Measurements from ENCODE around the gene LYSMD3.

Gene LYSMD3

DNA sequence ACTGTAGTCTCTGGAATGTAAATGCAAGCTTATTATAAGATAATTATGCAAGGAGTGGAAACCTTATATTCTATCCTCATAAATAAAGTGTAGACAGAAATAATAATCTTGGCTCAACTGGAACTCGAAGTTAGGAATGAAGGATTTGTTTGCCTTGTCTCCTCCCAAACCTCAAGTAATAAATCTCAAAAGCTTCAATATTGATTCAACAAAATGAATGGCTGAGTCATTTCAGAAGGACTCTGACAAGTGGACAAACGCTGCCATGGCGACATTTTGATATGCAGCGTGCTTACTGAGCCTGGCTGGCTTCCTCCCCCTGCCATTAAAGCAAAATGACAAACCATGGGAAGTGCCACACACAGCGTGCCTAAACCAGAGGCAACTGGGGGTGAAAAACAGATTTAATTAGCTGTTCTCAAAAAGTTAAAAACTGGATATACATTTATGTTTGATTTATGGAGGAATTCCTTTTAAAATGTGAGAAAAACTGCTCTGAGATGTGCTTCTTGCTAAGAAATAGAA is 18.7 kb upstream of the LYSMD3 start:
- TF ChIP-seq, protein P1, sequence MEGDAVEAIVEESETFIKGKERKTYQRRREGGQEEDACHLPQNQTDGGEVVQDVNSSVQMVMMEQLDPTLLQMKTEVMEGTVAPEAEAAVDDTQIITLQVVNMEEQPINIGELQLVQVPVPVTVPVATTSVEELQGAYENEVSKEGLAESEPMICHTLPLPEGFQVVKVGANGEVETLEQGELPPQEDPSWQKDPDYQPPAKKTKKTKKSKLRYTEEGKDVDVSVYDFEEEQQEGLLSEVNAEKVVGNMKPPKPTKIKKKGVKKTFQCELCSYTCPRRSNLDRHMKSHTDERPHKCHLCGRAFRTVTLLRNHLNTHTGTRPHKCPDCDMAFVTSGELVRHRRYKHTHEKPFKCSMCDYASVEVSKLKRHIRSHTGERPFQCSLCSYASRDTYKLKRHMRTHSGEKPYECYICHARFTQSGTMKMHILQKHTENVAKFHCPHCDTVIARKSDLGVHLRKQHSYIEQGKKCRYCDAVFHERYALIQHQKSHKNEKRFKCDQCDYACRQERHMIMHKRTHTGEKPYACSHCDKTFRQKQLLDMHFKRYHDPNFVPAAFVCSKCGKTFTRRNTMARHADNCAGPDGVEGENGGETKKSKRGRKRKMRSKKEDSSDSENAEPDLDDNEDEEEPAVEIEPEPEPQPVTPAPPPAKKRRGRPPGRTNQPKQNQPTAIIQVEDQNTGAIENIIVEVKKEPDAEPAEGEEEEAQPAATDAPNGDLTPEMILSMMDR (IDR thresholded peaks at IDR 0.05) = no peak
- no peak for TF ChIP-seq ZFX (IDR thresholded peaks at IDR 0.05; ENCODE audit: borderline replicate concordance)
- no peak overlapping the region for H3K27ac ChIP-seq

DNA sequence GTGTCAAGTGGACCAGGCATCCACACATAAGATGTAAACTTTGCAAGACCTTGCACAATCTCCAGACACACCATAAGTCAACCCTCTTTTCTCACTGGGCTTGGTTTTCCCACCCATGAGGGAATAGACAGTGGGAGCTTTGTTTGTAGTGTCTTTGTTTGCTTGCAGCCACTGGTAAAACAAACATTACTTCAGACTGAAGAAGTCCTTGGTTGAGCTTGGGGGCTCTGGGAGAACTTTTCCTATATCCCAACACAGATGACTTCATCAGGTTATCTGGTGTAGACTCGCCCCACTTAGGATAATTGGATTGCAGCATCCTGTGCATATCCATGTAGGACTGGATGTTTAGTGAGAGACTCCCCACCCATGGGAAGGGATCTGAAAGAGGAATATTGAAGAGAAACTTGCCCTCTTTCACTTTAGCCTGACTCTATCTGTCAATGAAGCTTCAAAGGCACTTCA is 17.7 kb upstream of the LYSMD3 start:
- TF ChIP-seq, protein P1 (IDR thresholded peaks at IDR 0.05) = no peak
- no peak for TF ChIP-seq ZFX (IDR thresholded peaks at IDR 0.05; ENCODE audit: borderline replicate concordance)
- no peak overlapping the region for H3K27ac ChIP-seq

DNA sequence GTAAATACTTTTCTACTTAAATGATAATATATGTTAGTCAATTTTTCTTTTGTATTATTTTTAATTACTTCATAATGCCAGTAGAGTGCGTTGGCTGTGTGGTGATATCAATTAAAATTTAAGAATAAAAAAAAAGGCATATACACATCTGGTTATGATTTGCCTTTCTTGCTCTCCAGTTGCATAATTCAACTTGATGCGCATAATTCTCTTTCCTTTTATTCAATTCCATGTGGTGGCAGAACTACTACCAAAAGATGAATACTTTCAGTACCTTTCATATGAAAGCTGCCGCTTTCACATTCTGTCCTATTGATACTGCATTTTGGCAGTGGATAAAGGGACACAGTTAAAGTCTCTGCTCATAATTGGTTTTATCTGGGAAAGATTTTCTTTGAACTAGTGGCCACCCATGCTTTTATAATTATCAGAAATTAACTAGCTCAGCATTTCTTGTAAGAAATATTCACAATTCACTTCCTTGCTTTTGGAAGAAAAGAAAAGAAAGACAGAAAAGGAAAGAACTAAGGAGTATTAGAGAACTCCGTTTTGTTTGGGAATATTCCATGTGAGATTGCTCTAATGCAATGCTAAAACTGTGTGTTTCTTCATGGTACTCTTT is 16.9 kb upstream of the LYSMD3 start:
- TF ChIP-seq, protein P1 (IDR thresholded peaks at IDR 0.05) = no peak
- TF ChIP-seq ZFX (IDR thresholded peaks at IDR 0.05; ENCODE audit: borderline replicate concordance) = no peak
- H3K27ac ChIP-seq = no peak overlapping the region

DNA sequence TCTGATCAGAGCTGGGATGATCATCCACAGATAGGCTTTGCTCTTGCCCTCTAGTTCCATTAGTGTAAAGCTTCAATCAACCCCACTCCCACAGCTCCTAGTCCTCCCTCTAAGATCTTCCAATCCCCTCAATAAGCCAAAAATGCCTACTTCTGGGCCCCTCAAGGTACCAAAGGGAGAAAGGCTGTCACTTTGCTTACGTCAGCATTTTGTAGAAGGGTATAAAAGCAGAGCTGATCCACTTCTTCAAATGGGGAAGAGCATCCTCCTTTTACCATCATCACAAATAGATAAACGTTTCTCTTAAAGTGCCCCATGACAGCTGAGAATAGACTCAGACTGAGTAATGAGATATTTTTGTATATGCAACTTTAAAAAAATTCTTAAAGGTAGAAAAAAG is 16.1 kb upstream of the LYSMD3 start:
- no peak overlapping the region for H3K27ac ChIP-seq
- TF ChIP-seq ZFX (IDR thresholded peaks at IDR 0.05; ENCODE audit: borderline replicate concordance) = no peak
- TF ChIP-seq, protein P1 (IDR thresholded peaks at IDR 0.05) = no peak

DNA sequence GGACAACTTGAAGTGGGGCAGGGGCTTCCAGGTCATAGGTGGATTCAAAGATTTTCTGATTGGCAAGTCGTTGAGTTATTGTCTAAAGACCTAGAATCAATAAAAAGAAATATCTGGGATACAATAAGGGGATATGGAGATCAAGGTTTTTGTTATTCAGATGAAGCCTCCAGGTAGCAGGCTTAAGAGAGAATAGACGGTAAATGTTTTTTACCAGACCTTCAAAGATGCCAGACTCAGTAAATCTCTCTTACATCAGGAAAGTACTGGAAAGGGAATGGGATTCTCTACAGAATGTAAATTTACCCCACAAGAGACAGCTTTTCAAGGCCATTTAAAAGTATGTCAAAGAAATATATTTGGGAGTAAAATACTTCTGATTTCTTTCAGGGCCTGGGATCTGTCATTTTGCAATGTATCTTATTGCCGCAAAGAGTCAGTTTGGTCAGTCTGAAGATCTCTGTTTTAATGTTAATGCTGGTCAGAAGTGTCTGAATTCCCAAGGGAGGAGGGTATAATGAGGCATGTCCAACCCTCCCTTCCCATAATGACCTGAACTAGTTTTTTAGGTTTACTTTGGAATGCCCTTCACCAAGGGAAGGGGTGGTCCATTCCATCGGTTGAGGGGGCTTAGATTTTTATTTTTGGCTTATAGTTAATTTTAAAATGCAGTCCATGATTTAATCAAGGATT is 13.6 kb upstream of the LYSMD3 start:
- no peak overlapping the region for H3K27ac ChIP-seq
- TF ChIP-seq, protein P1 (IDR thresholded peaks at IDR 0.05) = no peak

DNA sequence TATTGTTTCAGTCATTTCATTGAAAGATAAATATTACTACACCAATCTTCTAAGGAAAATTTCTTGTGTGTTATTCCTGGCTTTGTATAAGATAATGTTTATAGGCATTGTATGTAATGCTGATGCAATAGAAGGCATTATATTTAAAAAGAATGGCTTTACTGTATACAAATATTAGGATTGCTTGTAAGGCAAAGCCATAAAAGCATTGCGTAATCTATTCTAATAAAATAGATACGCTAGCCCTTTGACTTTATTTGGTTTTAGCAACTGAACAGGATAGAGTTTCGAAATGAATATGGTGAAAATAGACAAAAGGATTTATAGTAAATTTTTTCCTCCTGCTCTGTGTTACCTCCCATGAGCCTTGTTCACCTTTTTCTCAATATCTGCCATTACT is 5.5 kb upstream of the LYSMD3 start:
- H3K27ac ChIP-seq = no peak overlapping the region
- TF ChIP-seq, protein P1 (IDR thresholded peaks at IDR 0.05) = no peak
- no peak for TF ChIP-seq ZFX (IDR thresholded peaks at IDR 0.05; ENCODE audit: borderline replicate concordance)

DNA sequence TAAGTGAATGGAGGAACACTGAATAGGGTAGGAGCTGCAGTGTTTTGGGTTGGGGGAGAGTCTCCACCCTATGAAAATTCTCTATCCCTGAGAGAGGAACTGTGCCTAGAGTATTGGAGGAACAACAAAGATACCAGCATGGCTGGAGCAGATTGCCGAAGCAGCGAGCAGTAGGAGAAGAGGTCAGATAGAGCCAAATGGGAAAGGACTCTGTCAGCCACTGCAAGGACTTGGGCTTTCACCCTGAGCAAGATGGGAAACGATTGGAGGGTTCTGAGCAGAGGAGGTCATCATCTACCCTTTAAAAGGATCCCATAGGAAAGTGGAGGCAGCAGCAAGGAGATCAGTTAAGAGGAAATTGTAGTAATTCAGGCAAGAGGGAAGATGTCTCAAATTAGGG is 4.4 kb upstream of the LYSMD3 start:
- no peak for TF ChIP-seq ZFX (IDR thresholded peaks at IDR 0.05; ENCODE audit: borderline replicate concordance)
- TF ChIP-seq, protein P1 (IDR thresholded peaks at IDR 0.05) = no peak
- no peak overlapping the region for H3K27ac ChIP-seq
